GM21786 (cell line): Measurements from ENCODE around the gene DNAJB1.

Experiments
- ATAC-seq: cut with Tn5 transposase; IDR thresholded peaks from one replicate; pipeline ENCODE4 v1.9.1; 2021; ENCODE audit not compliant: unreplicated experiment

The DNAJB1 gene

DNA sequence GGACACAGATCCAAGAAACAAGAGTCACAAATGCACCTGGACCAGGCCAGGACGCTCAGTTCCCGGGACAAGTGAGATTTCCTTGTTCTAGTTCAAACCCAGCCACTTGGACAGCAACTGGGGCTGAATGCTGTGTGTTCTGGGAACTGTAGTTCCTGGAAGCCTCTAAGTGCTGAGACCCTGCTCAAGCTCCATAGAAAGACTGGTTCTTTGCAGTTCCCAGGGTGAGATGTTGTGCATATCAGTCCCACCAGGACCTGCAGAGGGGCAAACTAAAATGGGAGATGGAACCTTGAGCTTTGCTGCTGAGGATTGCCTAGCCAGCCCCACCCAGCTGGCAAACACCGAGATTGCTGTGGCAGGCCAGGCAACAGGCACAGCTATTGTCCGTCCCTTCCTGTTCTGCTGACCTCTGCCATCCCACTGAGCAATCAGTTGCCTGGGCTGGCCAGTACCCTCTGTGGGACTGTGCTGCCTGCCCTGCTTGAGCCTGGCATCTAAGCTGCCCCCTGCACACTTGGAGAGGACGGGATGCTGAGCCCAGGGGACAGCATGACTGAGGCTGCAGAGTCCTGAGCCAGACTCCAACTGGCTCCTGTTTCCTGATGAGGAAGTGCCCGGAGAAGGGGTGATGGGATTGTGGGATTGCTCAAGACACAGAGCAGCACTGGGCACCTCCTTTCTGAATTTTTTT is 20.8 kb downstream of the DNAJB1 start:
- no peak for ATAC-seq

DNA sequence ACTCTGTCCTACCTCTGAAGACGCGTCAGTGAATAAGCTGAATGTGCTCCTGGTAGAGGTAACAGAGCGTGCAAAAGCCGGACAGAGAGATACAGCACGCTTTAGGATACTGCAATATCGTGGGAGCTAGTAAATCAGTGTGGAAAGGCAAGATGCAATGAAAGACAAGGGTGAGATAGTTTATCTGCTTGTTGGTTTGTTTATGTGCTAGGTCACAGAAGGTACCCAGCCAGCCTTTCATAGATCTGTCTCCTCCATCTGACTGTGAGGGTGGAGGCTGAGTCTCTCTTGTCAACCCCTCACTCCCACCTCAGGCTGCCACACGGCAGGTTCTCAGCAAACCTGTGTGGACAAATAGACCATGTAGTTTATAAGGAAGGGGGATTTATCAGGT is 21.4 kb downstream of the DNAJB1 start:
- no peak for ATAC-seq

GRCh38 chr19:14496029-14496833 is 22.0 kb downstream of the DNAJB1 start, which contains the start of gene GIPC1:
TSS of gene GIPC1 (minus strand) at chr19:14496127. CDS start at chr19:14482976, 13,151 bp downstream.
- no peak for ATAC-seq

GRCh38 chr19:14495672-14496028 is 22.5 kb downstream of the DNAJB1 start:
- no peak for ATAC-seq

DNA sequence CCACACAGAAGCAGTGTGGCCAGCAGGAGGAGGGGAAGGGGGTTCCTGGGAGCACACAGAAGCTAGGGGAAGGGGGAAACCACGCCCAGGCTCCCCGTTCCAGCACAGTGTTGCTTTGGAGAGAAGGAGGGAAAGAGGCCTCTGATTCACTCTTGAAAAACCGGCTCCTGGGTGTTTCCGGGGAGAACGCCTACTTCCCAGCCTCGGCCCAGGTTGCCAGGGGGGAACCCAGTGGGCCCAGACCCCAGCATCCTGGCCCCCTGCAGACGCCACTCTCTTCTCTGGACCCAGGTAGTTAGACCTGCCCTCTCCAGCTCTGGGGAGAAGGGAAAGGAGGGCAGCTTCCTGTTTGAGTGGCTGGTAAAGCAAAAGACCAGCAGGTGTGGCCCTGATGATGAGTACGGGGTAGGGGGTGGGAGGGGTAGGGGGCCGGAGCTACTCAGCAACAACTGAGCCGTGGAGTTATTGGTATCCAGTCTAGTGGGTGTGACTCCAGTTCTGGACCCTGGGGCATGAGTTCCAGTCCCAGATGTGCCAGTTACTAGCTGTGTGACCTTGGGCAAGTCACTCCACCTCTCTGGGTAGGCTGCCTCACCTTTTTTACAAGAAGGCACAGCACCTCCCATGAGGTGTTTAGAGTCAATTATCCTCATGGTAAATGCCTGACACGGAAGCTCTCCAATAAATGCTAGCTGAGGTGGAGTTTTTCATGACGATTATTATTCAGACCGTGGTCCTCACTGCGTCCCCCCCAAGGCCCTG is 23.1 kb downstream of the DNAJB1 start:
- no peak for ATAC-seq

DNA sequence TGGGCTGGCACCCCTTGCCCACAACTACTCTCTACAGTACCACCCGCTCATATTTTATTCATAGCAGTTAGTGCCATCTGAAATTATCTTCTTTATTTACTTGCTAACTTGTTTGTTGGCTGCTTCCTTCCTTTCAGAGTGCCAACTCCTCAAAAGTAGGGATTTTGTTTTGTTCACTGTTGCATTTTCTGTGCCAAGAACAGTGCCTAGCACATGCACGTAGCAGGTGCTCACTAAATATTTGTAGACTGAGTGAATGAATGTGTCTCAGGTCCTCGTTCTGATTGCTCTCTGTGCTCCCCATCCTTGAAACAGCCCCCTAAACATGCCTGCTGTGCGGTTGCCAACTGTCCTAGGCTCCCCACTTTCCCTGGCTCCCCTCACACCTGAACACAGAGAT is 23.8 kb downstream of the DNAJB1 start:
- no peak for ATAC-seq

GRCh38 chr19:14492756-14493337 is 25.4 kb downstream of the DNAJB1 start:
- ATAC-seq, result no peak

GRCh38 chr19:14487370-14488125 is 30.6 kb downstream of the DNAJB1 start:
- ATAC-seq, result no peak

- no peak for ATAC-seq
Observed at GRCh38 chr19:14482172-14482941, 35.8 kb downstream of the DNAJB1 start.

DNA sequence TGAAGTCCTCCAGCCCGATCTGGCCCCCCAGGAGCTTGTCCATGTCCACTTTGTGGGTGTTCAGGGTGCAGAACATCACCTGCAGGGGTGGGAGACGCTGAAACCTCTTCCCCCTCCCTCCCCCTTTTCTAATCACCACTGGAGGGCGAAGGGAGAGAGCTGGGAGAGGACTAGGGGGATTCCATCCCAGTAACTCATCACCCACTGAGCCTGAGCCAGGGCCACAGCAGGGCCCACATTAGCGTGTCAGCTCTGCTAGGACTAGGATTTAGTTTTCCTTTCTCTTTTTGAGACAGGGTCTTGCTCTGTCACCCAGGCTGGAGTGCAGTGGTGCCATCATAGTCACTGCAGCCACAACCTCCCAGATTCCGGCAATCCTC is 37.5 kb downstream of the DNAJB1 start:
- ATAC-seq, result no peak

DNA sequence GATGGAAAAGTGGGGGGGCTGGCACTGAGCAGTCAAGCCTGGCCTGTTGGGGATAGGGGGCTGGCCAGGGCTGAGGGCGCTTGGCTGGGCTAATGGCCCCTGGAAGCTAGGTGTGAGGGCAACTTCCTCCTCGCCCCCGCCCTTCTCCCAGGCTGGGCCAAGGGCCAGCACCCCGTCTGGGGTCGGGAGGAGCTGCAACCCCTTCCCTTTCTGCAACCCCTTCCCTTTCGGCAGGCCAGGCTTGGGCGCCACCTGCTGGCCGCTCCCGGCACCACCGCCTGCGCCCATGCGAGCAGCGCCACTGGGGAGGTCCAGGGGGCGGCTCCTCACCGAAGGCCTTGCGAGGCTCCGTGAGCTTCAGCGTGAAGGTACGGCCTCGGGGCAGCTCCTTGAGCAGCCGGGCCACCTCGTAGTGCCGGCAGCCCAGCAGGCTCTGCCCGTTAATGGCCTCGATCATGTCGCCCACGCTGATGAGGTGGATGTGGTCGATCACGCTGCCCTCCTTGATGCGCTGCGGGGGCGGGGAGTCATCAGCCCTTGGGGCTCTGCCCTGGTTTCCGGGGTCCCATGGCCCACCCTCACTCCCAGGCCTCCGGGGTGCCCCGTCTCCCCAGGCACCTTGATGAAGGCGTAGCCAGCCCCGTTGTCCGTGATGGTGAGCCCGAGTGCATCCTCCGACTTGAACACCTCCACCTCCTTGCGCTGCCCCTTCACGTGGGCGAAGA is 38.1 kb downstream of the DNAJB1 start:
- no peak for ATAC-seq

DNA sequence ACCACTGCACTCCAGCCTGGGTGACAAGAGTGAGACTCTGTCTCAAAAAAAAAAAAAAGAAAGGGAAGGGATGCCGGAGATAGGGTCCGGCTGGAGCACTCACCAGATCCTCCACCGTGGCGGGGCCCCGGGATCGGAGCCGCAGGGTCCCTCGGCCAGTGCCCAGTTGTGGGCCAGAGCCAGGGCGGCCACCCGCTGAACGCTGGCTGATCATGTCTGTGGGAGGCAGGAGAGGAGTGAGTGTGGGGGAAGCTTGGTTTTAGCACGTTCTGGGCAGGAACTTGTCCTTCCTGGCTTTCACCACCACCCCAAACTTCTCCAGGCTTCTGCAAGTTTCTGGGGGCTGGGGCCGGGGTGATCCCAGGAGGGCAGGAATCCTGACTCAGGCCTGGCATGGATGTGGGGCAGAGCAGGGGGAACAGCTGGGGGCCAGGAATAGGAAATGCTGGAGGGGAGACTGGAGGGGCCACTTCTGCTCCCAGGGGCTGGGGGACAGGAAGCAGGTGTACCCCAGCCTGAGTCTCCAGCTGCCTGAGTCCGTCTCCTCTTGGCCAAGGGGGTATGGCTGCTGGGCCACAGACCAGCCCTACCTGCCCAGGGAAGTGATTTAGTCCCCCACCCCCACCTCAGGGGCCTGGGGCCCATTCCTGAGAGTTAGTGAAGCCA is 38.8 kb downstream of the DNAJB1 start:
- ATAC-seq, result no peak

GRCh38 chr19:14478113-14478545 is 40.1 kb downstream of the DNAJB1 start:
- no peak for ATAC-seq

DNA sequence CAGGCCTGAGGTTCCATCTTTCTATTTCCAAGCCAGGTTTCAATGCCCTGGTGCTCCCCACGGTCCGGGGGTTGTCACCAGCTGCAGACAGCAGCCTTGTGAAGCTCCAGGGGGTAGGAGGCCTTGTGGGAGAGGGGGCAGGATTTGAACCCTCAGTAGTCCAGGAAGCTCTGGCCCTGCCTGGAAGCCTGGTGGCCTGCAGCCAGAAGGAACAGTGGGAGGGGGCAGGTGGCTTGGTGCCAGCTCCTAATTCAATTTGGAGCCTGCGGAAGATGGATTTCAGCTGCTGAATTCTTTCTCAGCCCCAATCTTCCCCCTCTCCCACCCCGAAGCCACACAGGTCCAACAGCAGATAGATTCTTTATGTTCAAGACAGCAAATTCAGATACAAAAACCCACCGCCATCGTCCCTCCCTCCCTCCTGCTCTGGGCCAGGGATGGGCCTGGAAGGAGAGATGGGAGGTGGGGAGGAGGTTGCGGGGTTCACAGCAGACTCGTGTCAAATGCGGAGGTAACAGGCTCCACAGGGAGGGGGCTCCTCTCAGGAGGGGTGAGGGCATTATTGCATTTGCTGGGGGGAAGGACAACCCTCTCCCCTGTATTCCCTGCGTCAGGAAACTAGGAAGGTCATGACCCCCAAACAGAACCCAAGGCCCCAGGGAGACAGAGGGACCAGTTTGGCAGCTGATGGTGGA is 40.6 kb downstream of the DNAJB1 start:
- ATAC-seq, result no peak

GRCh38 chr19:14476673-14477401 is 41.4 kb downstream of the DNAJB1 start:
- no peak for ATAC-seq

DNA sequence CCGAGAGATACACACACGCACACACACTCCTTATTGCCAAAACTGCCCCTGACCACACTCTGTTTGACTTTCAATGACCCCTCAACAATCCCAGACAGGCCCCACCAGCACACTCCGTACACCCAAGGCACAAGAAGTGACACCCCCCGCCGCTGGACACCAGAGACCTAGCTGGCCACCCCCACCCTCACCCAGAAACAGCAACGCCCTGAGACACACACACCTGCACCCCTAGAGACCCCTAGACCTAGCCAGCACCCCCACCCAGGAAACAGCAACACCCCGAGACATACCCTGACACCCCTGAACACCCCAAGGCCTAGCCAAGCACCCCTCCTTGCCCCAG is 41.9 kb downstream of the DNAJB1 start:
- no peak for ATAC-seq

DNA sequence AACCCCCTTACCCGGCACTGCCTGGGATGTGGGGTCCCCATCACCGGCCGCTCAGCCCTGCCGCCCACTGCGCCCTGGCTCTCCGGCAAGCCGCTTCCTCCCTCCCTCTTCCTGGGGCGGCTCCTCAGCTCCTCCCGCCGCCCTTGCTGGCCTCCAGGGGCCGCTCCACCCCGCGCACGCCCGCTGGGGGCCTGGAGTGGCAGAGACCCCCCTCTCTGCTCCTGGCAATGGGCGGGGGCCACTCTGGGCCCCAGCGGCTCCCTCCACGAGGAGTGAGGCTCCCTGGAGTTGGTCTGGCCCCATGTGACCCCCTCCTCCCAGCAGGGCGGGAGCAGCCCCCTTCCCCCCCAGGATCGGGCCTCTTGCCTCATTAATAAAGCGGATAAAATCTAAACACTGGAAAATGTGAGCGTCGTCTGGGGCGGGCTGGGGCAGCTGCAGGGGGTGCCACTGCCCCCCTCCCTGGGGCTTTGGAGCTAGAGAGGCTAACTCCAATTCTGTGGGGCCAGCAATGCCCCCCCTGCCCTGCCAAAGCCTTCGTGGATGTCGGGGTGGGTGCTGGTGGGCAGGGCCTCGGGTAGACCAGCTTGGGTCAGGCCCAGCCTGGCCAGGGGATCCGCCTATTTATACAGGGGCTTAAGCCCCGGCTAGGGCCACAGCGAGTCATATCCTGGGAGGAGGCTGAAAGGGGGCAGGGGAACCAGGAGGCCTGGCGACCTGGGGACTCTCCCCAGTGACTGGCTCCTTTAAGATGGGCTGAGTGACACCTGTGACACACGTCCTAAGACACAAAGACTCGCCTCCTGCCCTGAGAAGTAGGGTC is 42.7 kb downstream of the DNAJB1 start, which contains the start of gene PTGER1:
Gene PTGER1 (minus strand): TSS at position 104 of the 823 bp plus-strand sequence. CDS start 1,034 bp downstream, outside the sequence.
- no peak for ATAC-seq
